ENCODE results near the gene CHST11.

DNA sequence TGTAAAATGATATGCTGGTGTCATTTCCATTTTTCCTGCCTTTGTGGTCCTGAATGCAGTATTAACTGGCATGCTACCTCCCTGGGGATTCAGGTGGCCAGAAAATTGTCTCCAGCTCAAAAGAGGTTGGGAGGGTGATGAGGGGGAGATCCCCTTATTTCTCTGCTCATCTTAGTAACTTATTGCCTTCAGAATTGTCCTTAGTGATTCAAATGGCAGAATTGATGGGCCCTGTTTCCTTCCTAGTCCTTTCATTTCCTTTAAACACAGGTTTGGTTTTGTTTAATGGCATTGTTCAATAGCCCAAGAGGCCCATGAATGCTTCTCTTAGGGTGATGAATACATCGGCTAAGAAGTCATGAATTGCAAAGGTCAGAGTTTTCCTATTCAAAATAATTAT, 294.4 kb downstream of the CHST11 start:
- TF ChIP-seq POLR2AphosphoS5 (IDR thresholded peaks at IDR 0.05; ENCODE audit: low read depth, low read length) (no peak), POLR2A (IDR thresholded peaks at IDR 0.05; ENCODE audit: low read depth, low read length) (no peak), TAF1 (IDR thresholded peaks at IDR 0.05; ENCODE audit: low read depth, low read length) (no peak)
